ENCODE measurements around the gene CCDC60.

- TF ChIP-seq, protein P1, sequence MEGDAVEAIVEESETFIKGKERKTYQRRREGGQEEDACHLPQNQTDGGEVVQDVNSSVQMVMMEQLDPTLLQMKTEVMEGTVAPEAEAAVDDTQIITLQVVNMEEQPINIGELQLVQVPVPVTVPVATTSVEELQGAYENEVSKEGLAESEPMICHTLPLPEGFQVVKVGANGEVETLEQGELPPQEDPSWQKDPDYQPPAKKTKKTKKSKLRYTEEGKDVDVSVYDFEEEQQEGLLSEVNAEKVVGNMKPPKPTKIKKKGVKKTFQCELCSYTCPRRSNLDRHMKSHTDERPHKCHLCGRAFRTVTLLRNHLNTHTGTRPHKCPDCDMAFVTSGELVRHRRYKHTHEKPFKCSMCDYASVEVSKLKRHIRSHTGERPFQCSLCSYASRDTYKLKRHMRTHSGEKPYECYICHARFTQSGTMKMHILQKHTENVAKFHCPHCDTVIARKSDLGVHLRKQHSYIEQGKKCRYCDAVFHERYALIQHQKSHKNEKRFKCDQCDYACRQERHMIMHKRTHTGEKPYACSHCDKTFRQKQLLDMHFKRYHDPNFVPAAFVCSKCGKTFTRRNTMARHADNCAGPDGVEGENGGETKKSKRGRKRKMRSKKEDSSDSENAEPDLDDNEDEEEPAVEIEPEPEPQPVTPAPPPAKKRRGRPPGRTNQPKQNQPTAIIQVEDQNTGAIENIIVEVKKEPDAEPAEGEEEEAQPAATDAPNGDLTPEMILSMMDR (IDR thresholded peaks at IDR 0.05; ENCODE audit: low read length), result no peak
- TF ChIP-seq EZH2 (optimal IDR thresholded peaks at IDR 0.05; ENCODE audit: low read depth, low read length) (no peak), EZH2phosphoT487 (IDR thresholded peaks at IDR 0.05; ENCODE audit: low read length) (no peak)
Measured at GRCh38 chr12:119294211-119294610, 40.3 kb upstream of the CCDC60 start.

Data from MM.1S (cell line).